Trophoblast cell (in vitro differentiated cells and primary cell): Measurements from ENCODE around the gene LAMC2.

Experiments used
- DNase-seq, 2 donors: peaks; one replicate each; pipeline ENCODE4 v3.0.0-alpha.2; 2016
- H2AFZ ChIP-seq: 2 replicates; pipeline ENCODE4 v1.6.1; 2013; ENCODE audit warnings: low read length, moderate library complexity, mild to moderate bottlenecking; ENCODE audit not compliant: insufficient read depth, poor library complexity
- H2AK5ac ChIP-seq: 2 replicates; pipeline ENCODE4 v1.6.1; 2013; ENCODE audit warnings: mild to moderate bottlenecking, low read length
- H2BK120ac ChIP-seq: 2 replicates; pipeline ENCODE4 v1.6.1; 2013; ENCODE audit warnings: low read length, mild to moderate bottlenecking, moderate library complexity; ENCODE audit not compliant: insufficient read depth, poor library complexity
- H2BK12ac ChIP-seq: 2 replicates; pipeline ENCODE4 v1.6.1; 2013; ENCODE audit warnings: mild to moderate bottlenecking, low read length, moderate library complexity
- H2BK5ac ChIP-seq: 2 replicates; pipeline ENCODE4 v1.6.1; 2013; ENCODE audit warnings: low read length, low read depth, moderate library complexity, mild to moderate bottlenecking; ENCODE audit not compliant: poor library complexity
- H3K14ac ChIP-seq: 2 replicates; pipeline ENCODE4 v1.6.1; 2013; ENCODE audit warnings: mild to moderate bottlenecking, low read length
- H3K18ac ChIP-seq: 2 replicates; pipeline ENCODE4 v1.6.1; 2013; ENCODE audit warnings: mild to moderate bottlenecking, low read length
- H3K23ac ChIP-seq: 2 replicates; pipeline ENCODE4 v1.6.1; 2013; ENCODE audit warnings: low read length
- H3K27ac ChIP-seq: 2 replicates; pipeline ENCODE4 v1.5.1; 2013; ENCODE audit warnings: low read depth, mild to moderate bottlenecking, inconsistent platforms, low read length, moderate library complexity
- H3K27me3 ChIP-seq: 2 replicates; pipeline ENCODE4 v1.6.1; 2013; ENCODE audit warnings: inconsistent platforms, mild to moderate bottlenecking, low read length, moderate library complexity; ENCODE audit not compliant: insufficient read depth
- H3K36me3 ChIP-seq, 2 experiments: 1 replicate in 1 of 2; 2 replicates in 1 of 2; pipeline ENCODE4 v1.6.1; 2013; ENCODE audit warnings: low read length in 2 of 2, mild to moderate bottlenecking in 2 of 2, moderate library complexity in 1 of 2; ENCODE audit not compliant: insufficient read depth in 2 of 2, control insufficient read depth in 1 of 2
- H3K4ac ChIP-seq: 2 replicates; pipeline ENCODE4 v1.6.1; 2013; ENCODE audit warnings: low read depth, mild to moderate bottlenecking, low read length, moderate library complexity
- H3K4me1 ChIP-seq, 2 experiments: 1 replicate in 1 of 2; 2 replicates in 1 of 2; pipeline ENCODE4 v1.6.1; 2013; ENCODE audit warnings: low read length in 2 of 2, mild to moderate bottlenecking in 2 of 2, moderate library complexity in 1 of 2; ENCODE audit not compliant: insufficient read depth in 2 of 2, control insufficient read depth in 1 of 2
- H3K4me2 ChIP-seq: 2 replicates; pipeline ENCODE4 v1.6.1; 2013; ENCODE audit warnings: inconsistent platforms, mild to moderate bottlenecking, low read length, moderate library complexity
- H3K4me3 ChIP-seq: 2 replicates; pipeline ENCODE4 v1.5.1; 2013; ENCODE audit warnings: mild to moderate bottlenecking, low read depth, low read length, inconsistent platforms
- H3K79me1 ChIP-seq: one replicate; pipeline ENCODE4 v1.6.1; 2013; ENCODE audit warnings: low read length
- H3K79me2 ChIP-seq: 2 replicates; pipeline ENCODE4 v1.6.1; 2013; ENCODE audit warnings: low read length, mild to moderate bottlenecking; ENCODE audit not compliant: control insufficient read depth, insufficient read depth, poor library complexity
- H3K9ac ChIP-seq: 2 replicates; pipeline ENCODE4 v1.6.1; 2013; ENCODE audit warnings: mild to moderate bottlenecking, low read length
- H3K9me3 ChIP-seq: 2 replicates; pipeline ENCODE4 v1.6.1; 2013; ENCODE audit warnings: low read depth, mild to moderate bottlenecking, control low read depth, inconsistent platforms, low read length; ENCODE audit not compliant: insufficient read depth
- H4K12ac ChIP-seq: 2 replicates; pipeline ENCODE4 v1.6.1; 2013; ENCODE audit warnings: low read depth, mild to moderate bottlenecking, low read length, moderate library complexity
- H4K8ac ChIP-seq: 2 replicates; pipeline ENCODE4 v1.6.1; 2013; ENCODE audit warnings: low read depth, mild to moderate bottlenecking, low read length, moderate library complexity
- H4K91ac ChIP-seq: one replicate; pipeline ENCODE4 v1.6.1; 2013; ENCODE audit warnings: low read depth, mild to moderate bottlenecking, low read length, moderate library complexity
- WGBS: extraction: QIAGEN DNeasy Blood & Tissue Kit; methylation state at CpG from one replicate; pipeline ENCODE4 v1.1.7; 2013; ENCODE audit warnings: missing lambda C conversion rate; ENCODE audit not compliant: insufficient read length, insufficient coverage; ENCODE audit errors: extremely low coverage; 5-methylcytosine and 5-hydroxymethylcytosine counted together

LAMC2 gene

GRCh38 chr1:183197762-183198161 is 11.7 kb downstream of the LAMC2 start:
- Histone ChIP-seq H3K4me3 (no peak overlapping the region), H3K23ac (peak overlapping the region; percentile 54), H3K9me3 (no peaks in the 10 kb centered on the region), H2BK5ac (no peak overlapping the region), H2BK120ac (no peak overlapping the region), H3K4ac (no peak overlapping the region), H3K9ac (no peak overlapping the region), H2BK12ac (no peak overlapping the region), H3K14ac (no peak overlapping the region), H3K27ac (no peak overlapping the region), H4K8ac (no peak overlapping the region), H3K79me2 (no peaks in the 10 kb centered on the region), H2AK5ac (peak overlapping the region; percentile 63), H4K12ac (no peak overlapping the region), H3K4me1 (peaks cover 4 to 7% of the 10 kb centered on the region in 2 experiments), H2AFZ (no peak overlapping the region), H3K18ac (no peak overlapping the region), H3K4me2 (no peak overlapping the region), H3K36me3 (no peaks in the 10 kb centered on the region), H3K79me1 (no peaks in the 10 kb centered on the region), H3K27me3 (no peaks in the 10 kb centered on the region), H4K91ac (no peak overlapping the region)
- WGBS = no CpG with 5 or more reads among the region's 4 CpGs
- peak; percentile 38 to 45 for DNase-seq

GRCh38 chr1:183198463-183198862 is 12.4 kb downstream of the LAMC2 start:
- Histone ChIP-seq H3K14ac (no peak overlapping the region), H4K8ac (no peak overlapping the region), H3K4me2 (no peak overlapping the region), H3K18ac (no peak overlapping the region), H2AK5ac (no peak overlapping the region), H3K4ac (no peak overlapping the region), H4K91ac (no peak overlapping the region), H3K27me3 (no peaks in the 10 kb centered on the region), H3K9ac (no peak overlapping the region), H3K79me2 (no peaks in the 10 kb centered on the region), H2BK120ac (no peak overlapping the region), H2BK12ac (no peak overlapping the region), H2BK5ac (no peak overlapping the region), H3K36me3 (no peaks in the 10 kb centered on the region), H3K79me1 (no peaks in the 10 kb centered on the region), H4K12ac (no peak overlapping the region), H2AFZ (no peak overlapping the region), H3K4me1 (peaks cover 4 to 7% of the 10 kb centered on the region in 2 experiments), H3K23ac (no peak overlapping the region), H3K4me3 (no peak overlapping the region), H3K9me3 (no peaks in the 10 kb centered on the region), H3K27ac (no peak overlapping the region)
- peak; percentile 96 to 97 for DNase-seq
- WGBS = no CpG with 5 or more reads among the region's 9 CpGs

- H2BK120ac ChIP-seq = no peak overlapping the region
- no peaks in the 10 kb centered on the region for H3K79me2 ChIP-seq
- no peak overlapping the region for H3K23ac ChIP-seq
- no peak overlapping the region for H4K91ac ChIP-seq
- no peak overlapping the region for H3K9ac ChIP-seq
- no peak overlapping the region for H3K27ac ChIP-seq
- H3K27me3 ChIP-seq = no peaks in the 10 kb centered on the region
- no peak overlapping the region for H3K4me3 ChIP-seq
- peaks cover 4 to 7% of the 10 kb centered on the region in 2 experiments for H3K4me1 ChIP-seq
- H2AK5ac ChIP-seq = no peak overlapping the region
- no peak overlapping the region for H3K4me2 ChIP-seq
- H4K8ac ChIP-seq = no peak overlapping the region
- whole genome bisulfite sequencing = no CpG with 5 or more reads among the region's 3 CpGs
- no peak overlapping the region for H3K14ac ChIP-seq
- H2BK5ac ChIP-seq = no peak overlapping the region
- H3K4ac ChIP-seq = no peak overlapping the region
- H3K18ac ChIP-seq = no peak overlapping the region
- no peaks in the 10 kb centered on the region for H3K79me1 ChIP-seq
- no peak overlapping the region for H4K12ac ChIP-seq
- H3K9me3 ChIP-seq = no peaks in the 10 kb centered on the region
- H2BK12ac ChIP-seq = no peak overlapping the region
- H3K36me3 ChIP-seq = no peaks in the 10 kb centered on the region
- no peak overlapping the region for H2AFZ ChIP-seq
- no peak for DNase-seq
Measured at GRCh38 chr1:183199304-183199703, 13.2 kb downstream of the LAMC2 start.

- Histone ChIP-seq H3K27ac (no peak overlapping the region), H3K4ac (no peak overlapping the region)
Measured at GRCh38 chr1:183200451-183200850, 14.4 kb downstream of the LAMC2 start.

More at GRCh38 chr1:183200451-183200850, 14.4 kb downstream of the LAMC2 start:
- Histone ChIP-seq H2BK12ac (no peak overlapping the region), H2BK120ac (no peak overlapping the region), H2AK5ac (no peak overlapping the region), H4K91ac (no peak overlapping the region), H3K23ac (no peak overlapping the region), H3K14ac (no peak overlapping the region), H3K36me3 (no peaks in the 10 kb centered on the region), H3K9ac (no peak overlapping the region), H4K12ac (no peak overlapping the region), H3K18ac (no peak overlapping the region), H3K9me3 (no peaks in the 10 kb centered on the region), H3K79me1 (no peaks in the 10 kb centered on the region), H3K4me3 (no peak overlapping the region), H3K79me2 (no peaks in the 10 kb centered on the region), H4K8ac (no peak overlapping the region), H3K4me1 (peaks cover 0 to 2% of the 10 kb centered on the region in 2 experiments), H3K27me3 (no peaks in the 10 kb centered on the region), H2BK5ac (no peak overlapping the region), H2AFZ (no peak overlapping the region), H3K4me2 (no peak overlapping the region)
- WGBS = no CpG with 5 or more reads among the region's 9 CpGs
- no peak for DNase-seq
